Chondrocyte (in vitro differentiated cells): ENCODE measurements around the gene AHDC1. TPM values are rescaled to one million over a fixed set of nuclear protein-coding genes. Genes with fewer than 3 reads are reported as not detected.
A peak's percentile ranks its signal among the peaks of the same experiment; 100 is the strongest.

Experiments
- DNase-seq: peaks from one replicate; pipeline ENCODE4 v3.0.0; 2021; ENCODE audit warnings: mixed read lengths, low spot score
- H3K27ac Mint-ChIP-seq: one replicate; pipeline ENCODE4 v1.8.0; 2021; ENCODE audit warnings: mild to moderate bottlenecking, moderate library complexity, mixed read lengths; ENCODE audit not compliant: unreplicated experiment
- H3K27me3 Mint-ChIP-seq: 2 replicates; pipeline ENCODE4 v1.8.0; 2021; ENCODE audit warnings: low read depth, mixed read lengths
- H3K36me3 Mint-ChIP-seq: 2 replicates; pipeline ENCODE4 v1.8.0; 2021; ENCODE audit warnings: low read depth, mixed read lengths
- H3K4me1 Mint-ChIP-seq: 2 replicates; pipeline ENCODE4 v1.8.0; 2021; ENCODE audit warnings: low read depth, mild to moderate bottlenecking, mixed read lengths
- H3K4me3 Mint-ChIP-seq: one replicate; pipeline ENCODE4 v1.8.0; 2021; ENCODE audit warnings: mild to moderate bottlenecking, moderate library complexity, mixed read lengths; ENCODE audit not compliant: unreplicated experiment
- H3K9me3 Mint-ChIP-seq: 2 replicates; pipeline ENCODE4 v1.8.0; 2021; ENCODE audit warnings: low read depth, mixed read lengths
- CTCF ChIP-seq: fragments of 200-600 bp; sonication (generic); IDR thresholded peaks from 2 replicates; pipeline ENCODE4 v1.5.0; 2021; ENCODE audit warnings: antibody characterized with exemption, mild to moderate bottlenecking, moderate library complexity
- total RNA-seq: library from RNA; stranded (reverse); gene quantifications from 3 replicates; pipeline ENCODE4 v1.2.1, GENCODE V29; 2021

Gene AHDC1
- total RNA-seq, 1 donor from 2014 or later, result 61.8 TPM

- peak overlapping the region; percentile 19 for H3K27ac Mint-ChIP-seq
- no peak for TF ChIP-seq CTCF
- peaks cover 47% of the 10 kb centered on the region for H3K4me1 Mint-ChIP-seq
- no peak overlapping the region for H3K4me3 Mint-ChIP-seq
- H3K9me3 Mint-ChIP-seq, result no peaks in the 10 kb centered on the region
- no peaks in the 10 kb centered on the region for H3K27me3 Mint-ChIP-seq
- H3K36me3 Mint-ChIP-seq, result no peaks in the 10 kb centered on the region
- DNase-seq, result no peak
Measured at GRCh38 chr1:27517907-27518718, 85.8 kb downstream of the AHDC1 start.

- Mint-ChIP-seq H3K36me3 (no peaks in the 10 kb centered on the region), H3K4me1 (peaks cover 39% of the 10 kb centered on the region), H3K9me3 (no peaks in the 10 kb centered on the region), H3K4me3 (no peak overlapping the region), H3K27ac (no peak overlapping the region), H3K27me3 (no peaks in the 10 kb centered on the region)
- DNase-seq, result no peak
- no peak for TF ChIP-seq CTCF
Measured at GRCh38 chr1:27517301-27517700, 86.6 kb downstream of the AHDC1 start.

GRCh38 chr1:27515626-27516025 is 88.3 kb downstream of the AHDC1 start:
- TF ChIP-seq CTCF, result no peak
- DNase-seq, result no peak
- Mint-ChIP-seq H3K36me3 (no peaks in the 10 kb centered on the region), H3K4me3 (no peak overlapping the region), H3K9me3 (no peaks in the 10 kb centered on the region), H3K27ac (peak overlapping the region; percentile 32), H3K27me3 (no peaks in the 10 kb centered on the region), H3K4me1 (peaks cover 22% of the 10 kb centered on the region)

GRCh38 chr1:27513958-27514357 is 90.0 kb downstream of the AHDC1 start:
- Mint-ChIP-seq H3K27me3 (no peaks in the 10 kb centered on the region), H3K27ac (no peak overlapping the region)
- TF ChIP-seq CTCF, result no peak

GRCh38 chr1:27513528-27513927 is 90.4 kb downstream of the AHDC1 start:
- no peak for DNase-seq
- no peaks in the 10 kb centered on the region for H3K27me3 Mint-ChIP-seq

More at GRCh38 chr1:27513958-27514357, 90.0 kb downstream of the AHDC1 start:
- H3K4me3 Mint-ChIP-seq, result no peak overlapping the region
- H3K36me3 Mint-ChIP-seq, result no peaks in the 10 kb centered on the region
- peaks cover 17% of the 10 kb centered on the region for H3K4me1 Mint-ChIP-seq
- no peak for DNase-seq
- H3K9me3 Mint-ChIP-seq, result no peaks in the 10 kb centered on the region

More at GRCh38 chr1:27513528-27513927, 90.4 kb downstream of the AHDC1 start:
- Mint-ChIP-seq H3K4me1 (peaks cover 14% of the 10 kb centered on the region), H3K27ac (no peak overlapping the region), H3K36me3 (no peaks in the 10 kb centered on the region), H3K4me3 (no peak overlapping the region), H3K9me3 (no peaks in the 10 kb centered on the region)
- no peak for TF ChIP-seq CTCF
